GM21381 (cell line): ENCODE measurements around the gene GLYATL1.
A peak's percentile ranks its signal among the peaks of the same experiment; 100 is the strongest.
"Not testable (repeated sequence)": the region's sequence is repeated elsewhere in the genome, so short reads cannot be mapped to it uniquely, and the experiment has no call there.

ENCODE experiments used
- ATAC-seq: cut with Tn5 transposase; IDR thresholded peaks from one replicate; pipeline ENCODE4 v1.9.1; 2021; ENCODE audit warnings: mild to moderate bottlenecking, moderate library complexity; ENCODE audit not compliant: unreplicated experiment

The GLYATL1 gene

GRCh38 chr11:58992489-58992888 is 53.2 kb downstream of the GLYATL1 start:
- ATAC-seq, result no peak

- ATAC-seq, result no peak
Measured at GRCh38 chr11:58994171-58994570, 54.9 kb downstream of the GLYATL1 start.

- peak; percentile 31 for ATAC-seq
Measured at GRCh38 chr11:58998480-58999290, 59.4 kb downstream of the GLYATL1 start.

- peak; percentile 95 for ATAC-seq
Measured at GRCh38 chr11:58999291-58999680, 60.0 kb downstream of the GLYATL1 start.

GRCh38 chr11:59000003-59000402 is 60.7 kb downstream of the GLYATL1 start:
- no peak for ATAC-seq

GRCh38 chr11:59002006-59002405 is 62.7 kb downstream of the GLYATL1 start:
- not testable (repeated sequence) for ATAC-seq
